Mucosa of rectum (tissue), 2 donors: Measurements from ENCODE around the gene COL24A1.

Experiments
- H3K27ac ChIP-seq, 2 donors: one replicate each; pipeline ENCODE4 v1.7.0; 2013; ENCODE audit warnings: inconsistent platforms in 2 of 2, low read depth in 2 of 2, low read length in 2 of 2
- H3K27me3 ChIP-seq, 2 donors: one replicate each; pipeline ENCODE4 v1.7.0; 2013; ENCODE audit warnings: low read length in 2 of 2; ENCODE audit not compliant: control insufficient read depth in 2 of 2, insufficient read depth in 2 of 2
- H3K36me3 ChIP-seq, 2 donors: one replicate each; pipeline ENCODE4 v1.7.0; 2013; ENCODE audit warnings: low read length in 2 of 2; ENCODE audit not compliant: control insufficient read depth in 2 of 2, insufficient read depth in 2 of 2
- H3K4me1 ChIP-seq, 2 donors: one replicate each; pipeline ENCODE4 v1.7.0; 2013; ENCODE audit warnings: low read length in 2 of 2, mild to moderate bottlenecking in 1 of 2; ENCODE audit not compliant: control insufficient read depth in 2 of 2, insufficient read depth in 2 of 2
- H3K4me3 ChIP-seq, 2 donors: one replicate each; pipeline ENCODE4 v1.7.0; 2013; ENCODE audit warnings: low read length in 2 of 2
- H3K9ac ChIP-seq, 2 donors: one replicate each; pipeline ENCODE4 v1.7.0; 2013; ENCODE audit warnings: low read length in 2 of 2, low read depth in 1 of 2, mild to moderate bottlenecking in 1 of 2
- H3K9me3 ChIP-seq, 2 donors: one replicate each; pipeline ENCODE4 v1.7.0; 2013; ENCODE audit warnings: low read length in 2 of 2; ENCODE audit not compliant: control insufficient read depth in 2 of 2
- donor health status: healthy.
- donor health status: Normal muscosa, but diverticular disease.

Gene COL24A1

GRCh38 chr1:85681087-85681486 lies 475.5 kb downstream of the COL24A1 start:
- Histone ChIP-seq H3K9me3 (no peaks in the 10 kb centered on the region), H3K4me1 (no peaks in the 10 kb centered on the region), H3K9ac (no peak overlapping the region), H3K36me3 (peaks cover 12% of the 10 kb centered on the region in 2 donors), H3K27me3 (no peaks in the 10 kb centered on the region), H3K4me3 (no peak overlapping the region), H3K27ac (no peak overlapping the region)
